Epidermal melanocyte (primary cell): ENCODE results near the gene SPTLC1.
"Not testable (repeated sequence)": the region's sequence is repeated elsewhere in the genome, so short reads cannot be mapped to it uniquely, and the experiment has no call there.

Experiments
- DNase-seq: peaks from one replicate; pipeline ENCODE4 v3.0.0; 2011; ENCODE audit warnings: low spot score; ENCODE audit not compliant: insufficient read length

The SPTLC1 gene

DNA sequence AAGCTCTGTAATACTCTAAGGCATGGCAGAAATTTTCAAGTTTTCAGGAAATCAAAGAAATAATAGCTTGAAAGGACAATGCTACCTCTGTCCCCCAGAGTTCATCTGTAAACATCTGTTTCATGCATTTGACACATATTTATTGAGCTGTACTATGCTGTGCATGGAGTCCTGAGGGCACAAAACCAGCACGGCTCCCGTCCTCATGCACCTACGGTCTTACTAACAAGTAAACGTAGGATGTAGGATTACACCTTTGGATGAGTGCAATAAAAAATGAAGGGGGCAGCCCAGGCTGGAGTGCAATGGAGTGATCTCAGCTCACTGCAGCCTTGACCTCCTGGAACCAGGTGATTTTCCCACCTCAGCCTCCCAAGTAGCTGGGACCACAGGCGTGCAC, 81.9 kb downstream of the SPTLC1 start:
- no peak for DNase-seq

DNA sequence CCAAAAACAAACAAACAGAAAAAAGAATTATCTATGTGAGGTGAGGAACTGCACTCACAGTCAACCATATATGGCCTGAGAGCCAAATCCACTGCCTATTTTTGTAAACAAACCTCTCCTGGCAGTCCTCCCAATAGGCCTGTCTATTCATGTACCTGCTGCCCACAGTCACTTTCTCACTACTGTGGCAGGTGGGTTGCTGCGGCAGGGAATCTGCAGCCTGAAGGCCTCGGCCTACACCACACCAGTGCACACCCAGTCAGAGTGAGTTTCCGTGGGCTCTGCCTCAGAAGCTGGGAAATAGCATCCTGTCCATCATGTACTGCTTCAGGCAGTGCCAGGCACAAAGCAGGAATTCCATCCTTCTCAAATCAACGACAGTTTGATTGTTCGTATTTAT, 82.3 kb downstream of the SPTLC1 start:
- no peak for DNase-seq

DNA sequence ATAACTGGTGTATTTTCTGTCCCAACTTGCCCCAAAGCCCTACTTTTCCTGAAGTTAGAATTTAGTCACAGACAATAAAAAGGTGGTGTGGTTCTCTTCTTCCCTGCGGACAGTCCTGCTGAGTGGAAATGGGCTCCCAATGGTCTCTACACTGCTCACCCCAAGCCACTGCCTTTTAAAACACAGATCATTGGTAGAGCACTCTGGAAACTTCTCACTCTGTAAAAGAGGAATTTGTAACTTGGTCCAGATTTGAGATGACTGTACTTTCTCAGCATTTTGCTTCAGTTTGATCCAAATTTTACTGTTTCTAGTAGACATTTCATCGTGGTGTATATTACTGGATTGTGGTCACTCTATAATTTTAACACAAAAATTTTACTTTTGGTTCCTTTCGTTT, 84.8 kb downstream of the SPTLC1 start:
- no peak for DNase-seq

GRCh38 chr9:92029553-92029952, 85.7 kb downstream of the SPTLC1 start:
- DNase-seq = no peak

DNA sequence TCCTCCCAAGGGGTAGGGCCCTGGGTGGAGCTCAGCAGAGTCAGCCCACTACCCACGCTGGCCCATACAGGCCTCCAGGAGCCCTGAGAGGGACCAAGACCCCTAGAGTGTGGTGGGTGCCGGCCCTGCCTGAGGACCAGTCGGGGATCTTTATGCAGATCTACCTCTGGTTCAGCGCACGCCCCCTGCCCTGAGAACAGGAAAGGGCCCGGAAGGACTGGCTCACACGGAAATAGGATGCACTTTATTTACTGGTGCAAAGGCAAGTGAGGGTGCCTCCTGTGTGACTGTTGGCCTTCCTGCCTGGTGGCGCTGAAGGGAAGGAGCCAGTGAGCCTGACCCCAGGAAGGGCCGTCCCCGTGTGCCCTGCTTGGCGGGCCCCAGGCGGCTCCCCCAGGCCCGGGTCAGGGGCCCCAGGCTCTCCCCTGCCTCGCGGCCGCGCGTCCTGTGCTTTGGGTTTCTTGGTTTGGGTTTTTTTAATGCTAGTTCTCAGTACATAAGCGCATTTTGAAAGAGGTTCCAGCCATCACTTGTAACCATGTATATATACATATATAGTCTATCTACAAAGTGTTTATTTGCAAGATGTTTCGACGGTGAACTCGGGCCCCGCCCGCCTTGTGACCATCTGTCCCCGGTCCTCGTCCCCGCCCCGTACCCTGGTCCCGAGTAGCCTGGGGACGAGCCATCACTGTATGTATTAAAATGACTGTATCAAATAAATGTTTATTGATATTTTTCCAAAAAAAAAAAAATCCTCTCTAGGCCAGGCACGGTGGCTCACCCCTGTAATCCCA, 88.8 kb downstream of the SPTLC1 start:
- no peak for DNase-seq

GRCh38 chr9:92021785-92022541, 93.2 kb downstream of the SPTLC1 start:
- DNase-seq = not testable (repeated sequence)

DNA sequence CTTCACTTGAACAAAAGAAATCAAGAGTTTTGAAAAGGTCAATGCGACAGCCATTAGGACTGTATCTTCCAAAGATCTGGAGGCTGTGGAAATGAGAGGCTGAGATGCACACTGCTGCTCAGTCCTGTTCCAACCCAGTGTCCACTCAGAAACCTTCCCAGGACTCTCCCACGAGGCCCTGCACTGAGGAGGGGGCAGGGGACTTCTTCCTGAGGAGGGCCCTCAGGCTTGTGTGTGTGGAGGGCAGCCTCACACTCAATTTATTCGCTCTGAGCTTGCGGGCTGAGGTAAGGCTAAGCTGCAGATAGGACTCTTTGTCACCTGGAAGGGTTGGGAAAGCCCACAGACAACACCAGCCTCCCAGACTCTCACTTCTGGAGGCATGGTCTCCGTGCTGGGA, 95.6 kb downstream of the SPTLC1 start:
- DNase-seq = no peak

DNA sequence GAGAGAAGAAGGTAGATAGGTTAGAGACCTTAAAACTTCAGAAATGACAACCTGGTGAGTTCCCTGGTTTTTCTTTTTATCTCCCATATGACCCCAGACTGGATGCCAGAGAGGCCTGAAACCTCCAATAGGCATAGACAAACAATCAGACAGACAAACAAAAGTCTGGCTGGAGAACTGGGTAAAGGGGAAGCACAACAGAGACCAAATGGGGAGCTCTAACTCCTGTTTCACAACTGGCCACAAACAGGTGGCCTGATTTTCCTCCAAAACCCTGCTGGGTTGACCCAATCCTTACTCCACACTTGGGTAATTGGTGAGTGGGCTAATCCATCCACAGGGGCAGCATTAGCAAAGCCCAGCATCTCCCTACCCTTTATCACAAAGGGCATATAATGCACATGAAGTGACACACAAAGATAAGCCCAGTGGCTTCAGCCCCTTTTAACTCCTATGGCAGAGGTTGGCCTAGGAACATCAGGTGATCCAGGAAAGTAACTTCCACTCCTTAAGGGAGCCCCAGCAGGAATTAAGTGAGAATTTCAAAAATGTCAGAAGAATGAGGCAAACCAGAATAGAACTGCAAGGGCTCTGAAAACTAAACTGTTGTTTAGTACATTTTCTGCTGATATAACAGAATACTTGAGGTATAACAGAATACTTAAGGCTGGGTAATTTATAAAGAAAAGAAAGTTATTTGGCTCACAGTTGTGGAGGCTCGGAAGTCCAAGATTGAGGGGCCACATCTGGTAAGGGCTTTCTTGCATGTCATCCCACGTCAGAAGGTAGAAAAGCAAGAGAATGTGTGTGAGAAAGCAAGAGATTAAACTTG, 104.3 kb downstream of the SPTLC1 start:
- DNase-seq = no peak

DNA sequence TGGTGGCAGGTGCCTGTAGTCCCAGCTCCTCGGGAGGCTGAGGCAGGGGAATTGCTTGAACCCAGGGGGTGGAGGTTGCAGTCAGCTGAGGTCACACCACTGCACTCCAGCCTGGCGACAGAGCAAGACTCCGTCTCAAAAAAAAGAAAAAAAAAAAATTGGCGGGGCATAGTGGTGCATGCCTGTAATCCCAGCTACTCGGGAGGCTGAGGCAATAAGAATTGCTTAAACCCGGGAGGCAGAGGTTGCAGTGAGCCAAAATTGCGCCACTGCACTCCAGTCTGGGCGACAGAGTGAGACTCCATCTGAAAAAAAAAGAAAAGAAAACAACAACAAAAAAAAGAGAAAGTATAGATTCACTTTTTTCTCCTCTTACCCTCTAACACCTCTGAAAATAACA, 105.0 kb downstream of the SPTLC1 start:
- DNase-seq = not testable (repeated sequence)

GRCh38 chr9:92008041-92008440, 107.2 kb downstream of the SPTLC1 start:
- no peak for DNase-seq

GRCh38 chr9:92004045-92004392, 111.2 kb downstream of the SPTLC1 start:
- DNase-seq = no peak

DNA sequence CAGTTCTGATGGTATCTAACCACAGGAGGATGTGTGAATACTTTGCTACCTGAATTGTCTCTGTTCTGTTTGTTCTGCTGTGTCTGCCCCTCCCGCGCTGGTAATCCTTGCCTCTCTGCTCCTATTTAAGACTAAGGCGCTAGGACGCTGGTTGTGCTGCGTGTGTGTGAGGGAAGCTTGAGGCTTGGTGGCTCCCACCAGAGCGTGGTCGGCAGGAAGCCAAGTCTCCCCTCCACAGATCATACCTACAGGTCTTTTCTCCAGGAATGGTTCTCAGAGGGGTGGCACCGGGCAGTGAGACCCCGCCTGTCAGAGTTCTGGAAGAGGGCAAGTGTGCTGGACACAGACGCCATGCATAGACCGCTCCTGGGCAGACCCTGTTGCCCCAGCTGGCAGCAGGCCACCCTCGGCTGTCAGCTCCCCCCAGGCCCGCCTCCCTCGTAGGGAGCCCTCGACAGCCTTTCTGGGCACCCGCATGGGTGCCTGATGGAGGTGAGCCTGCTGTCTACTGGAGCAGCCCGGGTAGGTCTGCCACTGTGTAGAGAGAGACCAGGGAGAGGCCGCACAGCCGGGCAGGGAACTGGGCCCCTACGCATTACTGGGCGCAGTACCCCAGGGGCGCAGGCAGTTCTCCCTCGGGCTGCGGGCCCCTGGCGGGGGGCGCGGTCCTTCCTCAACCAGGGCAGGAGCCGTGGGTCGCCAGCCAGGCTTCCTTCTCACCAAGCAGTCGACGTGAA, 111.7 kb downstream of the SPTLC1 start:
- DNase-seq = no peak

DNA sequence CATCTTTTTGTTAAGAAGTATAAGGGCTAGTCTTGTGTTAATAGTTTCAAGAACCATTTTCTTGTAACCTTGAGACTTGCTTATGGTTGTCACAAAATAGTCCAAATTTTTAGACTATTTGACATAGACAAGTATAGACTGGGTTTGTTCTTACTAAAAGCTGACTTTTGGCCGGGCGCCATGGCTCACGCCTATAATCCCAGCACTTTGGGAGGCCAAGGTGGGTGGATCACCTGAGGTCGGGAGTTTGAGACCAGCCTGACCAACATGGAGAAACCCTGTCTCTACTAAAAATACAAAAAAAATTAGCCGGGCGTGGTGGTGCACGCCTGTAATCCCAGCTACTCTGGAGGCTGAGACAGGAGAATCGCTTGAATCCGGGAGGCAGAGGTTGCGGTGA, 113.3 kb downstream of the SPTLC1 start:
- not testable (repeated sequence) for DNase-seq

GRCh38 chr9:92001244-92001643, 114.0 kb downstream of the SPTLC1 start:
- DNase-seq = no peak

DNA sequence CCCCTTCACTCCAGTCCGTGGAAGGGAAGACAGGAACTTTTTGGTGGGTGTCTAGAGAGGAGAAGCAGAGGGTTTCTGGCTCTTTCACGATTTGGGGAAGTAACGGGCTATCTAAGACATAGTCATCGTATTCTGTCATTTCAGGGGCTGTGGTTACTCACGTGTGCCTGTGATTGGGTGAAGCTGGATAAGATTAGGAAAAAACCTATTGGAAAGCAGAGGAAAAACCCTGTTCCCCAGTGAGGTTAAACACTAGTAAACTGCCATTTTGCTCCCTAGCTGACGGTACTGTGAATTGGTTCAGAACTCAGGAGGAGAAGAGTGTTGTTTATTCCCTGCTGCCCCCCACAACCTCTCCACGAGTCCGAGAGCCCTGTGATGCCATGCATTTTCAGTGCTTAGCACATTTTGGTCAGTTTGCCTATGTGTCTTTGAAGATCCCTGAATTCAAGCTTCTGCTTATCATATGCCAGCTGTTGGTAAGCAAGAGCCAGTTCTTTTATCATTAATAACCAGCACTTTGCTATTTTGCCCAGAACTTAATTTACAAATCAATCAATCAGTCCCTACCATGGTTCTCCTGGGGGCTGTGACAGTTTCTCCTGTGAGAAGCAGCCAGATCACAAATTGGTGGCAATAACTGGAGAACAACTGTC, 120.1 kb downstream of the SPTLC1 start:
- no peak for DNase-seq

GRCh38 chr9:91994422-91994821, 120.8 kb downstream of the SPTLC1 start:
- no peak for DNase-seq

- peak; percentile 36 for DNase-seq
These were observed 122.7 kb downstream of the SPTLC1 start for GRCh38 chr9:91992461-91993041.

- DNase-seq = no peak
These were observed 123.4 kb downstream of the SPTLC1 start for GRCh38 chr9:91991721-91992341.

DNA sequence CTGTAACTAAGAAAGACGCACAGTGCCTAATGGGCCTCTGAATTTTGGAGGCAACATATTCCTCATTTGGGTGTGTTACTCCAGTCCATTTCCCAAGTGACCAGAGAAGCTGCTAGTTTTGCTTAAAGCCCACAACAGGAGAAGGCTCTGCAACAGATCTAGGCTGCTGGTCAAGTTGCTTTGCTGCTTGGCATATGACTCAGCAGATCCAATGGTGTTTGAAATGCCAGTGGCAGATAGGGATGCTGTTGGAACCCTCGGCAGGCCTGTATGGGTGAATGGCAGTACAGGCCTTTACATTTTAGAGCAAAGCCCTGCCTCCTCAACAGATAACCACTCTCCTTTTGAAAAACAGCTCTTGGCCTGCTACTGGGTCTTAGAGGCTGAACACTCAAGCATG, 129.0 kb downstream of the SPTLC1 start:
- DNase-seq = no peak

- DNase-seq = no peak
These were observed 129.5 kb downstream of the SPTLC1 start for GRCh38 chr9:91985692-91986091.
